Common myeloid progenitor, CD34-positive (primary cell): ENCODE data around the gene BRD2.

Source experiments
- CTCF ChIA-PET: fragments of 350-600 bp; sonication (Branson Sonifier 250); formaldehyde crosslinking; loops from one replicate; lab custom pipeline; 2021; ENCODE audit warnings: antibody characterized with exemption; lab: Charles Lee
- POLR2A ChIA-PET: fragments of 350-600 bp; sonication (Branson Sonifier 250); formaldehyde crosslinking; loops from one replicate; lab custom pipeline; 2021; ENCODE audit warnings: antibody characterized with exemption; lab: Charles Lee
- DNase-seq, 3 donors: peaks; one replicate each; pipeline versions ENCODE4 v3.0.0 to v3.0.0-alpha.2; 2013
- H3K27ac ChIP-seq, 2 experiments: 1 replicate in 1 of 2; 2 replicates in 1 of 2; pipeline ENCODE4 v1.7.0; 2013; ENCODE audit warnings: inconsistent platforms in 2 of 2, low read length in 2 of 2, mild to moderate bottlenecking in 2 of 2, low read depth in 1 of 2, moderate library complexity in 1 of 2; ENCODE audit not compliant: severe bottlenecking in 2 of 2, insufficient read depth in 1 of 2, poor library complexity in 1 of 2
- H3K27me3 ChIP-seq, 5 experiments: replicated peaks in 2 of 5; 1 replicate in 3 of 5; 2 replicates in 2 of 5; pipeline versions ENCODE4 v1.6.1 to v1.7.0; 2013; ENCODE audit warnings: low read length in 4 of 5, mild to moderate bottlenecking in 2 of 5, moderate library complexity in 2 of 5, inconsistent platforms in 1 of 5; ENCODE audit not compliant: insufficient read depth in 5 of 5, control insufficient read depth in 4 of 5
- H3K36me3 ChIP-seq, 4 experiments: 1 replicate in 2 of 4; 2 replicates in 2 of 4; pipeline versions ENCODE4 v1.6.1 to v1.7.0; 2013; ENCODE audit warnings: low read length in 3 of 4, control low read depth in 1 of 4, mild to moderate bottlenecking in 1 of 4; ENCODE audit not compliant: control insufficient read depth in 4 of 4, insufficient read depth in 4 of 4
- H3K4me1 ChIP-seq, 4 experiments: 1 replicate in 3 of 4; 2 replicates in 1 of 4; pipeline versions ENCODE4 v1.6.1 to v1.7.1; 2013; ENCODE audit warnings: low read length in 3 of 4, mild to moderate bottlenecking in 3 of 4, control low read depth in 1 of 4, inconsistent platforms in 1 of 4, moderate library complexity in 1 of 4; ENCODE audit not compliant: control insufficient read depth in 4 of 4, insufficient read depth in 4 of 4; ENCODE audit errors: control extremely low read depth in 1 of 4
- H3K4me3 ChIP-seq, 7 experiments: 1 replicate in 4 of 7; 2 replicates in 3 of 7; pipeline versions ENCODE4 v1.5.1 to v1.7.0; 2013; ENCODE audit warnings: mild to moderate bottlenecking in 7 of 7, low read length in 6 of 7, moderate library complexity in 6 of 7, inconsistent platforms in 2 of 7, low read depth in 2 of 7, control low read depth in 1 of 7; ENCODE audit not compliant: insufficient read depth in 4 of 7, control insufficient read depth in 1 of 7; ENCODE audit errors: extremely low read depth in 1 of 7
- H3K9me3 ChIP-seq, 5 experiments: 1 replicate in 4 of 5; 2 replicates in 1 of 5; pipeline versions ENCODE4 v1.6.1 to v1.7.1; 2013; ENCODE audit warnings: low read length in 4 of 5, mild to moderate bottlenecking in 2 of 5, inconsistent platforms in 1 of 5, low read depth in 1 of 5, moderate library complexity in 1 of 5; ENCODE audit not compliant: control insufficient read depth in 4 of 5, insufficient read depth in 2 of 5; ENCODE audit errors: control extremely low read depth in 1 of 5
- WGBS: methylation state at CpG from one replicate; pipeline ENCODE4 v1.1.5; 2013; ENCODE audit not compliant: insufficient coverage; 5-methylcytosine and 5-hydroxymethylcytosine counted together

BRD2 gene

GRCh38 chr6:32967151-32968091, 973 bp upstream of the BRD2 start:
- H3K9me3 ChIP-seq = no peaks in the 10 kb centered on the region
- H3K27me3 ChIP-seq = no peaks in the 10 kb centered on the region
- POLR2A ChIA-PET = interaction anchor here (0.5 to 9.6 kb wide), 4 partner anchors 14 to 90 kb away, joined by 3 to 149 read pairs (median 5); partner anchors contain the start of gene HLA-DMA
- DNase-seq = peak; percentile 65 to 75 (median 69)
- CTCF ChIA-PET = interaction anchor here (0.9 to 19.5 kb wide), 13 partner anchors 13 to 81 kb away, joined by 3 to 346 read pairs (median 6); partner anchors contain the start of genes HLA-DMA and HLA-DMB
- peak overlapping the region; percentile 98 to 100 for H3K27ac ChIP-seq
- 4% methylated on average over 13 of the region's 16 CpGs for WGBS
- peaks cover 17 to 60% (median 43%) of the 10 kb centered on the region in 4 experiments for H3K4me1 ChIP-seq
- peak overlapping the region; percentile 60 to 97 (median 97) for H3K4me3 ChIP-seq
- H3K36me3 ChIP-seq = peaks cover 0 to 2% (median 1%) of the 10 kb centered on the region in 4 experiments

DNA sequence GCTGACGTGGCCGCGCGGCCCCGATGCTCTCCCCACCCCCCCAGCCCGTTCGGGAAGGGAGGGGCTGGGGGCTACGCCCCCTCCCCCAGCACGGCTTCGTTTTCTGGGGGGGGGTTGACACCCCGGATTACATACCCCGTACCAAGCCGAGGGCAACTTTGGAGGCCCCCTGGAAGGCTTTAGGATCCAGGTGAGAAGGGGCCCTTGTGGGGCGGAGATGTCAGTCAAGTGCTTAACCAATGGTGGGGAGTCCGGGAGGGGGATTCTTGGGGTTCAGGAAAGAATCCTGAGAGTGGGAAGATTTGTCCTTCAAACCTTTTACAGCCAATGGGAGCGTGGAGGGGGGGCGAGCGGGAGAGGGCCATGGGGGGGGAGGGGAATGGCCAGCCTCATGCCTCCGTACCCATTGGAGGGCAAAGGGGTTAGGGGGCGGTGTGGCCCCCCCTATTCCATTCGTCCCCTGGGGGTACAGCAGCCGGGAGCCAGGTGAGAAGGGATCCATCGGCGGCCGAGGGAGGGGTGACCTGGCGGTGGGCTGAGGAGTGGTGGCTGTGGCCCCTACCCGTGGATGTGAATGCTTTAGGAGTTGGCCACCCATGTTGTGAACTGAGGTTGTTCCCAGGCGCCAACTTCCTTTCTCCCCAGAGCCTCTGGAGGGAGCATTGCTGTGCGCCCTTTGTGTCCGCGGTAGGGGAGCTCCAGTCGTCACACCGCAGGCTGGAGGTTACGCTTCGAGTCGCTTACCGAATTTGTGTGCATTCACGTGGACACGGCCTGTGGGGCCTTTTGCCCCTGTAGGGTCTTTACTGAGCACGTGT, 682 bp downstream of the BRD2 start:
- CTCF ChIA-PET = interaction anchor here (2.8 to 19.5 kb wide), 5 partner anchors 14 to 124 kb away, joined by 16 to 346 read pairs (median 21); partner anchors contain the start of genes HLA-DMA and PSMB8
- under 1% methylated on average over 27 of the region's 40 CpGs for WGBS
- H3K27ac ChIP-seq = peak overlapping the region; percentile 98 to 100
- peaks cover 0 to 18% (median 9%) of the 10 kb centered on the region in 4 experiments for H3K36me3 ChIP-seq
- no peaks in the 10 kb centered on the region for H3K9me3 ChIP-seq
- H3K27me3 ChIP-seq = no peaks in the 10 kb centered on the region
- H3K4me3 ChIP-seq = peak overlapping the region; percentile 54 to 97 (median 97)
- H3K4me1 ChIP-seq = peaks cover 21 to 63% (median 46%) of the 10 kb centered on the region in 4 experiments
- POLR2A ChIA-PET = interaction anchor here (0.7 to 9.6 kb wide), 2 partner anchors 16 to 28 kb away, joined by 3 to 149 read pairs; partner anchors contain the start of genes HLA-DMA and HLA-DMB
- peak; percentile 61 to 78 (median 70) for DNase-seq

GRCh38 chr6:32969685-32970412, 1.5 kb downstream of the BRD2 start:
- Histone ChIP-seq H3K4me3 (peak overlapping the region; percentile 54 to 97 (median 97)), H3K4me1 (peaks cover 24 to 69% (median 54%) of the 10 kb centered on the region in 4 experiments), H3K9me3 (no peaks in the 10 kb centered on the region), H3K27me3 (no peaks in the 10 kb centered on the region), H3K36me3 (peaks cover 2 to 26% (median 17%) of the 10 kb centered on the region in 4 experiments), H3K27ac (peak overlapping the region; percentile 98 to 100)
- peak; percentile 88 to 96 (median 95) for DNase-seq
- ChIA-PET CTCF (interaction anchor here (0.6 to 19.5 kb wide), 8 partner anchors 8 to 125 kb away, joined by 3 to 346 read pairs (median 17); partner anchors contain the start of genes HLA-DMA, HLA-DMB and PSMB8), POLR2A (interaction anchor here (2.9 to 9.6 kb wide), 2 partner anchors 11 to 17 kb away, joined by 26 to 149 read pairs; partner anchors contain the start of gene HLA-DMA)
- WGBS = 0% methylated on average over 8 of the region's 19 CpGs

DNA sequence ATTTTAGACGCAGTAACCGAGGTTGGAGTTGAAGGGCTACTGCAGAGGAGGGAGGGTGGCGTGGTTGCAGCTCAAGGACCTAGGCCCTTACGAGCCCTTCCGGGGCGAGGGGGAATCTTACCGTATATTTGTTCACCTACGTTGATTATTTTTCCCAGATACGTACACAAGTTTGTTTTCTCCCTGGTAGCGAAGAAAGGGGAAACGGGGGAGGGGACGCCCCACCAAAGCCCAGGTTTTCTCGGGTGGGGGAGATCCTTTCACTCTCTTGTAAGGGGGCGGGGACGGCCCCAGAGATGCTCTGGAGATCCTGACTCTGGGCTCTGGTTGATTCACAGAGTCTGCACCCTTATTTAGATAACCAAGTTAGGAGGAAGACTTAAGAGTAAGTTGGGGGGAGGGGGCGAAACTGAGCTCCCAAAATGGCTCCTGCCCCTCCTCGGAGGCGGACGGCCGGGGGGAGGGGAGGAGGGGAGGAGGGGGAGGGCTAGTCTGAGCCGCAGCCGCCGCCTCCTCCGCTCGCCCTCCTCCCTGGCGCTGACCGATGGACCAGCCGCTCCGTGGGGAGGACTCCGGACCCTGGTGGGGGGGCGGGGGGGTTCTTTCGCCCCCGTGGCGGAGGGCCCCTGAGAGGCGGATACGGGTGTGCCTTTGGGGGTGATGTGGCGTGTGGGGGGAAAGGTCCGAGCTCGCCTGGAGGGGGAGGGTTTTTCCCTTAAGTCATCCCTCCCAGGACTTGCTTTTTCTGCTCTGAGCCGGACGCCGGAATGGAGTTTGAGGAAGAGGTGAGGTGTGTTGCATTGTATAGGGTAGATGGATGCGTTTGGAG, 2.2 kb downstream of the BRD2 start:
- H3K27ac ChIP-seq = peak overlapping the region; percentile 98 to 100
- CTCF ChIA-PET = interaction anchor here (0.6 to 19.5 kb wide), 9 partner anchors 9 to 126 kb away, joined by 3 to 346 read pairs (median 16); partner anchors contain the start of genes HLA-DMA, HLA-DMB and PSMB8
- peak; percentile 78 to 88 (median 84) for DNase-seq
- peaks cover 4 to 33% (median 22%) of the 10 kb centered on the region in 4 experiments for H3K36me3 ChIP-seq
- H3K4me3 ChIP-seq = peak overlapping the region; percentile 54 to 98 (median 97)
- H3K4me1 ChIP-seq = peaks cover 28 to 72% (median 58%) of the 10 kb centered on the region in 4 experiments
- POLR2A ChIA-PET = interaction anchor here (0.6 to 9.6 kb wide), 8 partner anchors 10 to 221 kb away, joined by 3 to 149 read pairs (median 22); partner anchors contain the start of genes HLA-DMA and HLA-DMB
- no peaks in the 10 kb centered on the region for H3K9me3 ChIP-seq
- no peaks in the 10 kb centered on the region for H3K27me3 ChIP-seq
- WGBS = 0% methylated on average over 15 of the region's 43 CpGs

GRCh38 chr6:32971242-32971580, 2.8 kb downstream of the BRD2 start:
- DNase-seq = no peak
- WGBS = 2% methylated on average over 14 of the region's 15 CpGs
- ChIA-PET CTCF (interaction anchor here (0.6 to 19.5 kb wide), 14 partner anchors 9 to 133 kb away, joined by 3 to 346 read pairs (median 5); partner anchors contain the start of genes HLA-DMA, HLA-DMB, PSMB8 and PSMB9), POLR2A (interaction anchor here (0.6 to 9.6 kb wide), 16 partner anchors 8 to 783 kb away, joined by 3 to 149 read pairs (median 8); partner anchors contain the start of genes HLA-DMA, HLA-DMB, RPS18 and VPS52)
- Histone ChIP-seq H3K27ac (peak overlapping the region; percentile 98 to 100), H3K27me3 (no peaks in the 10 kb centered on the region), H3K9me3 (no peaks in the 10 kb centered on the region), H3K36me3 (peaks cover 9 to 39% (median 28%) of the 10 kb centered on the region in 4 experiments), H3K4me1 (peaks cover 25 to 70% (median 57%) of the 10 kb centered on the region in 4 experiments), H3K4me3 (peak overlapping the region; percentile 54 to 98 (median 97))
